HCT116 (cell line): ENCODE results near the gene TMEM44. TPM values are rescaled to one million over a fixed set of nuclear protein-coding genes. Genes with fewer than 3 reads are reported as not detected.
"Not testable (repeated sequence)": the region's sequence is repeated elsewhere in the genome, so short reads cannot be mapped to it uniquely, and the experiment has no call there.

ENCODE experiments used
- ATAC-seq: fragments of 200-7000 bp; cut with Tn5 transposase; 2 replicates; pipeline ENCODE4 v1.9.1; 2020; ENCODE audit warnings: mild to moderate bottlenecking, moderate library complexity
- BruUV-seq: library from RNA; stranded (reverse); fragments of 400-500 nt; replicated peaks from 2 replicates; lab custom pipeline; 2021; lab: Mats Ljungman, UMichigan
- CTCF ChIA-PET: fragments of 300-600 bp; sonication (Branson Sonifier 250); formaldehyde crosslinking; loops from one replicate; lab custom pipeline; 2021; ENCODE audit warnings: antibody characterized with exemption; lab: Charles Lee
- POLR2A ChIA-PET: fragments of 300-600, 350-600 bp; sonication (Branson Sonifier 250); formaldehyde crosslinking; loops from one replicate; lab custom pipeline; 2021; ENCODE audit warnings: antibody characterized with exemption; lab: Charles Lee
- RAD21 ChIA-PET, 2 experiments: fragments of 300-600 bp; sonication (Branson Sonifier 250); formaldehyde crosslinking; loops; one replicate each; lab custom pipeline; 2023; ENCODE audit warnings: low total read pairs in 2 of 2; ENCODE audit not compliant: uncharacterized antibody in 2 of 2, unreplicated experiment in 2 of 2, low non-redundant PET in 1 of 2; lab: Charles Lee
- DNase-seq: peaks from one replicate; pipeline ENCODE4 v3.0.0-alpha.2; 2010; ENCODE audit warnings: low read depth, low spot score
- H2AFZ ChIP-seq: fragments of 200-600 bp; shearing (Covaris generic), sonication (generic); 2 replicates; pipeline ENCODE4 v1.6.1; 2017; ENCODE audit warnings: low read depth, mixed run types, mixed read lengths, antibody characterized with exemption, low read length; ENCODE audit not compliant: poor library complexity, severe bottlenecking
- H3K27ac ChIP-seq: 2 replicates; pipeline ENCODE4 v1.5.1; 2012; ENCODE audit warnings: low read depth, low read length
- H3K27me3 ChIP-seq: fragments of 200-600 bp; sonication (generic); 2 replicates; pipeline ENCODE4 v1.6.1; 2016; ENCODE audit warnings: mixed run types, low read length, mixed read lengths; ENCODE audit not compliant: insufficient read depth
- H3K36me3 ChIP-seq, 2 experiments: fragments of 200-500 bp in 1 of 2; fragments of 200-600 bp in 1 of 2; sonication (Bioruptor generic) in 1 of 2; sonication (generic) in 1 of 2; 2 replicates each; pipeline versions ENCODE4 v1.5.1 to v1.6.1; 2014 to 2016; ENCODE audit warnings: low read length in 2 of 2, inconsistent platforms in 1 of 2, mixed read lengths in 1 of 2, mixed run types in 1 of 2; ENCODE audit not compliant: insufficient read depth in 2 of 2, control insufficient read depth in 1 of 2
- H3K4me1 ChIP-seq, 2 experiments: fragments of 200-600 bp in 1 of 2; sonication (generic) in 1 of 2; 2 replicates each; pipeline versions ENCODE4 v1.5.1 to v1.6.1; 2012 to 2017; ENCODE audit warnings: low read length in 2 of 2, inconsistent platforms in 1 of 2, mild to moderate bottlenecking in 1 of 2, mixed read lengths in 1 of 2, mixed run types in 1 of 2, moderate library complexity in 1 of 2; ENCODE audit not compliant: insufficient read depth in 2 of 2, control insufficient read depth in 1 of 2
- H3K4me2 ChIP-seq: fragments of 200-600 bp; sonication (generic); 2 replicates; pipeline ENCODE4 v1.6.1; 2017; ENCODE audit warnings: mixed run types, low read length, mixed read lengths
- H3K4me3 ChIP-seq, 2 experiments: fragments of 200-600 bp in 1 of 2; sonication (generic) in 1 of 2; replicated peaks in 1 of 2; 2 replicates each; pipeline ENCODE4 v1.5.1; 2011 to 2016; ENCODE audit warnings: low read length in 2 of 2, control low read depth in 1 of 2, low read depth in 1 of 2, mild to moderate bottlenecking in 1 of 2, mixed read lengths in 1 of 2, mixed run types in 1 of 2
- H3K79me2 ChIP-seq: fragments of 200-600 bp; sonication (generic); 2 replicates; pipeline ENCODE4 v1.6.1; 2017; ENCODE audit warnings: mild to moderate bottlenecking, mixed run types, low read length, moderate library complexity, mixed read lengths; ENCODE audit not compliant: insufficient read depth
- H3K9ac ChIP-seq: fragments of 200-600 bp; sonication (generic); 2 replicates; pipeline ENCODE4 v1.6.1; 2016; ENCODE audit warnings: low read length, mixed read lengths
- H3K9me2 ChIP-seq: fragments of 200-600 bp; sonication (generic), shearing (Covaris generic); 2 replicates; pipeline ENCODE4 v1.6.1; 2017; ENCODE audit warnings: mixed run types, mild to moderate bottlenecking, moderate library complexity; ENCODE audit not compliant: insufficient read depth
- H3K9me3 ChIP-seq, 2 experiments: fragments of 200-500 bp in 1 of 2; fragments of 200-600 bp in 1 of 2; sonication (Bioruptor generic) in 1 of 2; sonication (generic) in 1 of 2; 2 replicates each; pipeline ENCODE4 v1.6.1; 2014 to 2017; ENCODE audit warnings: low read length in 2 of 2, mixed read lengths in 2 of 2, inconsistent platforms in 1 of 2, low read depth in 1 of 2, mild to moderate bottlenecking in 1 of 2, mixed run types in 1 of 2, moderate library complexity in 1 of 2; ENCODE audit not compliant: control insufficient read depth in 1 of 2, insufficient read depth in 1 of 2
- H4K20me1 ChIP-seq: fragments of 200-600 bp; sonication (generic), shearing (Covaris generic); 2 replicates; pipeline ENCODE4 v1.6.1; 2017; ENCODE audit warnings: mixed run types, mild to moderate bottlenecking, moderate library complexity; ENCODE audit not compliant: insufficient read depth
- ATF3 ChIP-seq: IDR thresholded peaks from 2 replicates; pipeline ENCODE4 v1.6.1; 2012
- CBX3 ChIP-seq: IDR thresholded peaks from 2 replicates; pipeline ENCODE4 v1.6.1; 2012; ENCODE audit warnings: low read depth
- EGR1 ChIP-seq: IDR thresholded peaks from 2 replicates; pipeline ENCODE4 v1.6.1; 2012; ENCODE audit warnings: low read depth
- ELF1 ChIP-seq: IDR thresholded peaks from 2 replicates; pipeline ENCODE4 v1.6.1; 2012; ENCODE audit warnings: low read depth, borderline replicate concordance
- EZH2 ChIP-seq: fragments of 200-600 bp; sonication (generic); IDR thresholded peaks from 2 replicates; pipeline ENCODE4 v1.6.1; 2017; ENCODE audit warnings: antibody characterized with exemption, mixed run types
- EZH2phosphoT487 ChIP-seq: fragments of 200-600 bp; IDR thresholded peaks from 2 replicates; pipeline ENCODE4 v1.6.1; 2018; ENCODE audit warnings: antibody characterized with exemption, borderline replicate concordance
- RAD21 ChIP-seq: IDR thresholded peaks from 2 replicates; pipeline ENCODE4 v1.6.1; 2012; ENCODE audit warnings: low read depth, mild to moderate bottlenecking
- SP1 ChIP-seq: IDR thresholded peaks from 2 replicates; pipeline ENCODE4 v1.6.1; 2012; ENCODE audit warnings: low read depth
- TCF7L2 ChIP-seq: IDR thresholded peaks from 2 replicates; pipeline ENCODE4 v1.7.0; 2011; ENCODE audit warnings: borderline replicate concordance, inconsistent platforms; ENCODE audit not compliant: insufficient read depth, insufficient read length; ENCODE audit errors: extremely low read depth
- ZNF274 ChIP-seq: fragments of 200-500 bp; sonication (Bioruptor generic); IDR thresholded peaks from 2 replicates; pipeline ENCODE4 v1.6.1; 2014; ENCODE audit warnings: mild to moderate bottlenecking, low read depth, low read length, inconsistent platforms
- intact Hi-C: fragments of 100-400 bp; cut with micrococcal nuclease; formaldehyde crosslinking; loops from 2 replicates; pipeline ENCODE4 v1.10.0; 2022
- total RNA-seq: library from RNA; stranded (reverse); gene quantifications from one replicate; pipeline ENCODE4 v1.2.1, GENCODE V29; 2021; ENCODE audit not compliant: unreplicated experiment

TMEM44 gene
- total RNA-seq, 1 experiment from 2014 or later: 30.3 TPM

- Histone ChIP-seq H3K4me2 (no peak overlapping the region), H3K9ac (no peak overlapping the region), H4K20me1 (no peaks in the 10 kb centered on the region), H3K9me2 (no peaks in the 10 kb centered on the region), H3K4me1 (no peaks in the 10 kb centered on the region), H3K27ac (no peak overlapping the region), H3K4me3 (no peak overlapping the region), H3K79me2 (no peaks in the 10 kb centered on the region), H3K27me3 (no peaks in the 10 kb centered on the region), H2AFZ (no peak overlapping the region), H3K36me3 (no peaks in the 10 kb centered on the region), H3K9me3 (no peaks in the 10 kb centered on the region)
- intact Hi-C loops: no loop called here
- RAD21 ChIA-PET: no interaction called here
- POLR2A ChIA-PET: no interaction called here
- DNase-seq (no peak), ATAC-seq (no peak)
- no TSS peak for BruUV-seq
- CTCF ChIA-PET: no interaction called here
- TF ChIP-seq ATF3 (no peak), TCF7L2 (no peak), CBX3 (no peak), EZH2phosphoT487 (no peak), ZNF274 (no peak), EGR1 (no peak), ELF1 (no peak), EZH2 (no peak), SP1 (no peak), RAD21 (no peak)
Measured at GRCh38 chr3:194547042-194547441, 86.2 kb downstream of the TMEM44 start.

- H3K79me2 ChIP-seq, H3K4me3 ChIP-seq, ATAC-seq, H3K9me3 ChIP-seq, RAD21 ChIA-PET, DNase-seq, H3K36me3 ChIP-seq, H3K27me3 ChIP-seq, intact Hi-C loops, H2AFZ ChIP-seq, H3K27ac ChIP-seq, H3K4me2 ChIP-seq, H3K4me1 ChIP-seq, CTCF ChIA-PET, H4K20me1 ChIP-seq, H3K9me2 ChIP-seq, H3K9ac ChIP-seq, POLR2A ChIA-PET, BruUV-seq: not testable (repeated sequence)
Measured at GRCh38 chr3:194545538-194545937, 87.7 kb downstream of the TMEM44 start.
